Spleen (tissue), 7 donors: ENCODE measurements around the gene TRIM40.

Experiments used
- CTCF ChIP-seq, 11 experiments: fragments of 200-600 bp in 7 of 11; fragments of 450-650 bp in 4 of 11; sonication (generic) in 4 of 11; IDR thresholded peaks in 8 of 11; conservative IDR thresholded peaks in 3 of 11; 1 replicate in 7 of 11; 2 replicates in 4 of 11; pipeline versions ENCODE4 v1.4.0 to v1.8.0; 2016 to 2021; ENCODE audit warnings: antibody characterized with exemption in 11 of 11, inconsistent platforms in 4 of 11, mild to moderate bottlenecking in 1 of 11
- POLR2A ChIP-seq, 3 donors: fragments of 450-650 bp; IDR thresholded peaks; one replicate each; pipeline ENCODE4 v1.5.1; 2017; ENCODE audit warnings: antibody characterized with exemption in 3 of 3, mild to moderate bottlenecking in 1 of 3
- POLR2AphosphoS5 ChIP-seq, 3 donors: sonication (generic); formaldehyde crosslinking; IDR thresholded peaks; one replicate each; pipeline ENCODE4 v1.5.1; 2017; ENCODE audit warnings: antibody characterized with exemption in 3 of 3
- donor health status: DM: no; HTN: no; CAD: no; lungs with moderate emphysema.
- donor health status: DM: no; HTN: no; CAD: no.
- donor health status: DM: no; HTN: no; CAD: no.

DNA sequence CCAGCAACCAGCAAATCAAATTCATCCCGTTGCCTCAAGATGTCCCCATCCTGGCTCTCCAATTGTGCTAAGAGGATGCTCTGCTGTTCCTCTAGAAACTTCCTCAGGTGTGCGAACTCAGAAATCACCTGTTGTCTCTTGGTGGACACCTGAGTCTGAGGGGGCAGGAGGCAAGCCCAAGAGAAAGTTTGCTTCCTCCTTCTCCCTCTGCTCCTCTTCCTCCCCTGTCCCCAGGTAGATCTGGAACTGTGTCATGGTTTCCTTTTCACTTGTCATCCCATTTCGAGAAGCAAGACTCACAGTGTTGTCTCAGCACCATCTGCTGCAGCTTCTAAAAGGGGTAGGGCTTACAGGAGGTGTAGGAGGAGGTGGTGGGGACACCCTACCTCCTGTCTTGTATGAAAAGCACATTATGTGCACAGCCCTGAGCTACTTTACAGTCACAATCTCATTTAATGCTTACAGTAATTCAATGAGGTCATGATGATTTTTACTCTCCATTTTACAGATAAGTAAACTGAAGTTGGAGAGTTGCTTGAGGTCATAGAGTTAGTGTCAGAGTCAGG, 22.6 kb downstream of the TRIM40 start:
- no peak for TF ChIP-seq CTCF (IDR thresholded peaks at IDR 0.05 in 8 of 11, conservative IDR thresholded peaks at IDR 0.05 in 3 of 11)
- TF ChIP-seq POLR2AphosphoS5 (IDR thresholded peaks at IDR 0.05) = no peak
- no peak for TF ChIP-seq POLR2A (IDR thresholded peaks at IDR 0.05)
